HepG2 (cell line): ENCODE data around the gene RFC2. TPM values are rescaled to one million over a fixed set of nuclear protein-coding genes. Genes with fewer than 3 reads are reported as not detected.

ENCODE experiments used
- AGO2 ChIP-seq: fragments of 200-400 bp; formaldehyde crosslinking; optimal IDR thresholded peaks from 2 replicates; pipeline ENCODE3; 2017; ENCODE audit warnings: mild to moderate bottlenecking, low read depth, low read length, moderate library complexity
- GATA4 ChIP-seq: sonication (generic); IDR thresholded peaks from 2 replicates; pipeline ENCODE4 v1.6.1; 2016; ENCODE audit warnings: antibody characterized with exemption, low read depth, borderline replicate concordance
- HOXA3 ChIP-seq: sonication (generic); formaldehyde crosslinking; IDR thresholded peaks from 2 replicates; pipeline ENCODE4 v1.5.0; 2020; ENCODE audit warnings: missing genetic modification reagents
- KDM3A ChIP-seq: IDR thresholded peaks from 2 replicates; pipeline ENCODE4 v1.6.1; 2018; ENCODE audit warnings: low read depth, missing compliant biosample characterization
- KLF12 ChIP-seq: sonication (generic); formaldehyde crosslinking; IDR thresholded peaks from 2 replicates; pipeline ENCODE4 v1.4.0; 2020; ENCODE audit warnings: missing genetic modification reagents, borderline replicate concordance
- MIER3 ChIP-seq: IDR thresholded peaks from 2 replicates; pipeline ENCODE4 v1.6.1; 2016; ENCODE audit warnings: missing compliant biosample characterization, borderline replicate concordance
- POLR2A ChIP-seq, 2 experiments: IDR thresholded peaks; 2 replicates each; pipeline ENCODE4 v1.6.1; 2011; ENCODE audit warnings: low read depth in 2 of 2, low read length in 2 of 2, mild to moderate bottlenecking in 1 of 2, moderate library complexity in 1 of 2; ENCODE audit not compliant: insufficient read depth in 1 of 2
- PRDM10 ChIP-seq: sonication (generic); formaldehyde crosslinking; IDR thresholded peaks from 2 replicates; pipeline ENCODE4 v1.4.0; 2020; ENCODE audit warnings: low read depth, missing genetic modification reagents
- RELA ChIP-seq: sonication (generic); formaldehyde crosslinking; IDR thresholded peaks from 2 replicates; pipeline ENCODE4 v1.4.0; 2020; ENCODE audit warnings: missing genetic modification reagents
- RXRA ChIP-seq: sonication (generic); formaldehyde crosslinking; IDR thresholded peaks from 2 replicates; pipeline ENCODE4 v1.5.1; 2020; ENCODE audit warnings: missing genetic modification reagents
- SAP130 ChIP-seq: IDR thresholded peaks from 2 replicates; pipeline ENCODE4 v1.6.1; 2016; ENCODE audit warnings: low read depth
- SNAI1 ChIP-seq: sonication (generic); formaldehyde crosslinking; IDR thresholded peaks from 2 replicates; pipeline ENCODE4 v1.5.0; 2020; ENCODE audit warnings: mild to moderate bottlenecking, missing genetic modification reagents, borderline replicate concordance
- THAP11 ChIP-seq: IDR thresholded peaks from 2 replicates; pipeline ENCODE4 v1.6.1; 2016; ENCODE audit warnings: missing biosample characterization, missing genetic modification reagents
- ZBTB21 ChIP-seq: sonication (generic); formaldehyde crosslinking; IDR thresholded peaks from 2 replicates; pipeline ENCODE4 v1.4.0; 2020; ENCODE audit warnings: missing genetic modification reagents
- ZFP41 ChIP-seq: sonication (generic); formaldehyde crosslinking; IDR thresholded peaks from 2 replicates; pipeline ENCODE4 v1.4.0; 2020; ENCODE audit warnings: mild to moderate bottlenecking, missing genetic modification reagents, borderline replicate concordance
- ZNF543 ChIP-seq: sonication (generic); formaldehyde crosslinking; IDR thresholded peaks from 2 replicates; pipeline ENCODE4 v1.4.0; 2020; ENCODE audit warnings: mild to moderate bottlenecking, missing genetic modification reagents
- ZNF646 ChIP-seq: sonication (generic); formaldehyde crosslinking; IDR thresholded peaks from 2 replicates; pipeline ENCODE4 v1.9.0; 2021; ENCODE audit warnings: mild to moderate bottlenecking, missing genetic modification reagents
- ZNF777 ChIP-seq: sonication (generic); formaldehyde crosslinking; IDR thresholded peaks from 2 replicates; pipeline ENCODE4 v1.4.0; 2020; ENCODE audit warnings: missing genetic modification reagents
- polyA plus RNA-seq, 8 experiments: library from polyadenylated mRNA; depleted of rRNA in 3 of 8; stranded (reverse) in 7 of 8; unstranded in 1 of 8; fragments of >200 nt; fragmentation: Illumina TruSeq in 4 of 8; extraction: Trizol in 4 of 8; gene quantifications; 2 replicates each; pipeline versions ENCODE4 v1.2.1 to v1.2.3, GENCODE V29; 2011 to 2016; ENCODE audit warnings: low read depth in 4 of 8, missing spikeins in 1 of 8, mixed read lengths in 1 of 8; ENCODE audit not compliant: insufficient read depth in 1 of 8
- total RNA-seq, 5 experiments: library from RNA; depleted of rRNA; stranded (reverse); fragments of >200 nt; fragmentation: Illumina TruSeq; extraction: Trizol; gene quantifications; 2 replicates each; pipeline ENCODE4 v1.2.3, GENCODE V29; 2016; ENCODE audit warnings: low read depth in 1 of 5
- TF ChIP-seq, protein P1 (sequence below): sonication (generic); formaldehyde crosslinking; IDR thresholded peaks from 2 replicates; pipeline ENCODE4 v1.8.0; 2022; ENCODE audit warnings: missing genetic modification reagents, mild to moderate bottlenecking, inconsistent platforms, borderline replicate concordance

The RFC2 gene
- total and polyA plus RNA-seq, 2 of the 13 experiments (the other 11 are each of a cell fraction or from before 2014, with no cell fraction given): 14.6 to 43.5 TPM

- TF ChIP-seq ZNF646 (CRISPR knock-in tag): no peak
- TF ChIP-seq SNAI1: no peak
- peak; percentile 43; the same call in 1 of the 2 replicates for TF ChIP-seq ZNF777
- TF ChIP-seq HOXA3 (CRISPR knock-in tag): peak; percentile 99
- peak; percentile 97 for TF ChIP-seq SAP130 (CRISPR knock-in tag)
- TF ChIP-seq, protein P1, sequence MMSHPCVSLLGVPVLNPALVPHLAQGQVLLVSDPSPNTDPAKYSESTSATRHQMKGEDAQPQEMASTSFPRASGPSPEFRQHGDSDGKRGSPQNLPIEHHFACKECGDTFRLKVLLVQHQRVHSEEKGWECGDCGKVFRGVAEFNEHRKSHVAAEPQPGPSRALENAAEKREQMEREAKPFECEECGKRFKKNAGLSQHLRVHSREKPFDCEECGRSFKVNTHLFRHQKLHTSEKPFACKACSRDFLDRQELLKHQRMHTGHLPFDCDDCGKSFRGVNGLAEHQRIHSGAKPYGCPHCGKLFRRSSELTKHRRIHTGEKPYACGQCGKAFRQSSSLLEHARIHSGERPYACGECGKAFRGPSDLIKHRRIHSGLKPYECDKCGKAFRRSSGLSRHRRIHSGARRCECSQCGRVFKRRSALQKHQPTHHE (CRISPR knock-in tag): peak; percentile 55
- TF ChIP-seq MIER3: peak; percentile 79; the same call in 1 of the 2 replicates
- TF ChIP-seq ZNF543 (CRISPR knock-in tag): peak; percentile 86; the same call in 1 of the 2 replicates
- peak; percentile 80; the same call in 1 of the 2 replicates for TF ChIP-seq RXRA (CRISPR knock-in tag)
- TF ChIP-seq ZFP41: peak; percentile 42; the same call in 1 of the 2 replicates
- peak; percentile 45; the same call in 1 of the 2 replicates for TF ChIP-seq GATA4
- TF ChIP-seq PRDM10 (CRISPR knock-in tag): no peak
- peak; percentile 84; the same call in 1 of the 2 replicates for TF ChIP-seq RELA (CRISPR knock-in tag)
- peak; percentile 71 to 85 for TF ChIP-seq POLR2A (IDR thresholded peaks at IDR 0.05; ENCODE audit: insufficient read depth in 1 of 2, low read depth in 2 of 2, low read length in 2 of 2)
- TF ChIP-seq KLF12 (CRISPR knock-in tag): 0 out of 2 replicates have a peak, but pooled peaks have one; percentile 69
- peak; percentile 84 for TF ChIP-seq KDM3A (CRISPR knock-in tag)
- peak; percentile 34 for TF ChIP-seq AGO2
- peak; percentile 95 for TF ChIP-seq THAP11 (CRISPR knock-in tag)
- no peak for TF ChIP-seq ZBTB21 (CRISPR knock-in tag)
Observed at GRCh38 chr7:74254129-74254857, at the start of gene RFC2 (continued).
